ENCODE results near the gene UCN2. TPM values are rescaled to one million over a fixed set of nuclear protein-coding genes. Genes with fewer than 3 reads are reported as not detected.
A peak's percentile ranks its signal among the peaks of the same experiment; 100 is the strongest.

UCN2 gene
- not detected for total RNA-seq
- long read RNA-seq, result 0 reads

GRCh38 chr3:48563382-48563918, at the start of gene UCN2:
UCN2 (minus strand) TSS chr3:48563781; CDS start chr3:48563124, 657 bp downstream.
- intact Hi-C loops (cut with DNase I), result no loop called here
- DNase-seq, result no peak
- ATAC-seq, result no peak
- H3K4me3 ChIP-seq, result no peak within 1 kb of the TSS
- H3K4me1 ChIP-seq, result peaks cover 15% of the 10 kb centered on the region
- no peak for TF ChIP-seq CTCF (IDR thresholded peaks at IDR 0.05)
- H3K9me3 ChIP-seq, result no peaks in the 10 kb centered on the region
- H3K27ac ChIP-seq, result no peak within 1 kb of the TSS
- no peaks in the 10 kb centered on the region for H3K36me3 ChIP-seq
- no peaks in the 10 kb centered on the region for H3K27me3 ChIP-seq

GRCh38 chr3:48612309-48612708, 48.7 kb upstream of the UCN2 start:
- no peak for TF ChIP-seq CTCF (IDR thresholded peaks at IDR 0.05)
- intact Hi-C loops (cut with DNase I), result no loop called here
- peaks cover 4% of the 10 kb centered on the region for H3K9me3 ChIP-seq
- H3K36me3 ChIP-seq, result peaks cover 11% of the 10 kb centered on the region
- H3K4me3 ChIP-seq, result no peak overlapping the region
- peaks cover 18% of the 10 kb centered on the region for H3K4me1 ChIP-seq
- ATAC-seq (no peak), DNase-seq (no peak)
- H3K27me3 ChIP-seq, result no peaks in the 10 kb centered on the region
- H3K27ac ChIP-seq, result no peak overlapping the region

- intact Hi-C loops (cut with DNase I), result no loop called here
- DNase-seq, result peak; percentile 97
- H3K36me3 ChIP-seq, result peaks cover 38% of the 10 kb centered on the region
- ATAC-seq, result peak; percentile 99
- peak; percentile 77 for TF ChIP-seq CTCF (IDR thresholded peaks at IDR 0.05)
- H3K9me3 ChIP-seq, result no peaks in the 10 kb centered on the region
- H3K4me3 ChIP-seq, result peak within 1 kb of the TSS; percentile 77
- peak within 1 kb of the TSS; percentile 82 for H3K27ac ChIP-seq
- H3K27me3 ChIP-seq, result no peaks in the 10 kb centered on the region
- peaks cover 18% of the 10 kb centered on the region for H3K4me1 ChIP-seq
Observed at GRCh38 chr3:48609088-48610005, 45.8 kb upstream of the UCN2 start, which contains the start of gene UQCRC1. UQCRC1 (minus strand) TSS chr3:48609646; CDS start chr3:48609620, 26 bp downstream.

GRCh38 chr3:48607519-48607918, 43.9 kb upstream of the UCN2 start:
- no peaks in the 10 kb centered on the region for H3K27me3 ChIP-seq
- no peak overlapping the region for H3K4me3 ChIP-seq
- TF ChIP-seq CTCF (IDR thresholded peaks at IDR 0.05), result no peak
- no peaks in the 10 kb centered on the region for H3K9me3 ChIP-seq
- no peak for ATAC-seq
- peaks cover 56% of the 10 kb centered on the region for H3K36me3 ChIP-seq
- DNase-seq, result no peak
- H3K4me1 ChIP-seq, result peaks cover 18% of the 10 kb centered on the region
- H3K27ac ChIP-seq, result no peak overlapping the region
- intact Hi-C loops (cut with DNase I), result no loop called here

GRCh38 chr3:48601622-48601994, 38.0 kb upstream of the UCN2 start:
- Histone ChIP-seq H3K27me3 (no peaks in the 10 kb centered on the region), H3K27ac (no peak overlapping the region), H3K36me3 (peaks cover 86% of the 10 kb centered on the region), H3K4me3 (no peak overlapping the region), H3K4me1 (no peaks in the 10 kb centered on the region), H3K9me3 (no peaks in the 10 kb centered on the region)
- no peak for TF ChIP-seq CTCF (IDR thresholded peaks at IDR 0.05)
- intact Hi-C loops (cut with DNase I), result no loop called here
- no peak for ATAC-seq
- no peak for DNase-seq

All from upper lobe of right lung (tissue), 1 donor.